Nephron progenitor cell (in vitro differentiated cells): Measurements from ENCODE around the gene ERBB4.

Experiments used
- DNase-seq: peaks from one replicate; pipeline ENCODE4 v3.0.0; 2021
- H3K27ac Mint-ChIP-seq: 2 replicates; pipeline ENCODE4 v1.8.0; 2021; ENCODE audit warnings: mild to moderate bottlenecking, moderate library complexity, mixed read lengths
- H3K27me3 Mint-ChIP-seq: 2 replicates; pipeline ENCODE4 v1.8.0; 2021; ENCODE audit warnings: mild to moderate bottlenecking, low read depth, mixed read lengths; ENCODE audit not compliant: poor library complexity
- H3K36me3 Mint-ChIP-seq: 2 replicates; pipeline ENCODE4 v1.8.0; 2021; ENCODE audit warnings: low read depth, mixed read lengths
- H3K4me1 Mint-ChIP-seq: 2 replicates; pipeline ENCODE4 v1.8.0; 2021; ENCODE audit warnings: mixed read lengths
- H3K4me3 Mint-ChIP-seq: 2 replicates; pipeline ENCODE4 v1.8.0; 2021; ENCODE audit warnings: mild to moderate bottlenecking, moderate library complexity, mixed read lengths
- H3K9me3 Mint-ChIP-seq: 2 replicates; pipeline ENCODE4 v1.8.0; 2021; ENCODE audit warnings: mild to moderate bottlenecking, moderate library complexity, mixed read lengths
- CTCF ChIP-seq: fragments of 200-600 bp; sonication (generic); IDR thresholded peaks from 2 replicates; pipeline ENCODE4 v1.5.0; 2021; ENCODE audit warnings: antibody characterized with exemption

Gene ERBB4

GRCh38 chr2:212208467-212208866 is 330.1 kb downstream of the ERBB4 start:
- H3K4me3 Mint-ChIP-seq, result no peak overlapping the region
- no peaks in the 10 kb centered on the region for H3K4me1 Mint-ChIP-seq
- H3K36me3 Mint-ChIP-seq, result no peaks in the 10 kb centered on the region
- TF ChIP-seq CTCF, result no peak
- H3K27ac Mint-ChIP-seq, result no peak overlapping the region
- no peak for DNase-seq
- peaks cover 5% of the 10 kb centered on the region for H3K9me3 Mint-ChIP-seq
- H3K27me3 Mint-ChIP-seq, result no peaks in the 10 kb centered on the region

GRCh38 chr2:212197776-212198175 is 340.8 kb downstream of the ERBB4 start:
- Mint-ChIP-seq H3K36me3 (no peaks in the 10 kb centered on the region), H3K9me3 (no peaks in the 10 kb centered on the region), H3K4me3 (no peak overlapping the region), H3K27me3 (peaks cover 4% of the 10 kb centered on the region), H3K27ac (no peak overlapping the region), H3K4me1 (no peaks in the 10 kb centered on the region)
- DNase-seq, result no peak
- TF ChIP-seq CTCF, result no peak

GRCh38 chr2:212195626-212196025 is 343.0 kb downstream of the ERBB4 start:
- no peak overlapping the region for H3K4me3 Mint-ChIP-seq
- H3K27ac Mint-ChIP-seq, result no peak overlapping the region
- H3K36me3 Mint-ChIP-seq, result no peaks in the 10 kb centered on the region
- no peak for DNase-seq
- H3K4me1 Mint-ChIP-seq, result no peaks in the 10 kb centered on the region
- H3K9me3 Mint-ChIP-seq, result no peaks in the 10 kb centered on the region
- no peak for TF ChIP-seq CTCF
- H3K27me3 Mint-ChIP-seq, result peaks cover 4% of the 10 kb centered on the region

- Mint-ChIP-seq H3K27ac (no peak overlapping the region), H3K36me3 (no peaks in the 10 kb centered on the region), H3K27me3 (peaks cover 4% of the 10 kb centered on the region), H3K9me3 (no peaks in the 10 kb centered on the region), H3K4me3 (no peak overlapping the region), H3K4me1 (no peaks in the 10 kb centered on the region)
- no peak for DNase-seq
- TF ChIP-seq CTCF, result no peak
Measured at GRCh38 chr2:212194396-212194795, 344.2 kb downstream of the ERBB4 start.

- no peaks in the 10 kb centered on the region for H3K36me3 Mint-ChIP-seq
Measured at GRCh38 chr2:212193803-212194202, 344.8 kb downstream of the ERBB4 start.

More at GRCh38 chr2:212193803-212194202, 344.8 kb downstream of the ERBB4 start:
- Mint-ChIP-seq H3K27me3 (peaks cover 4% of the 10 kb centered on the region), H3K9me3 (no peaks in the 10 kb centered on the region), H3K4me1 (no peaks in the 10 kb centered on the region), H3K27ac (no peak overlapping the region), H3K4me3 (no peak overlapping the region)
- no peak for TF ChIP-seq CTCF
- no peak for DNase-seq
